ENCODE results near the gene DAP.
"Not testable (repeated sequence)": the region's sequence is repeated elsewhere in the genome, so short reads cannot be mapped to it uniquely, and the experiment has no call there.

DAP gene

GRCh38 chr5:10733426-10733825 is 27.6 kb downstream of the DAP start:
- DNase-seq = no peak

DNA sequence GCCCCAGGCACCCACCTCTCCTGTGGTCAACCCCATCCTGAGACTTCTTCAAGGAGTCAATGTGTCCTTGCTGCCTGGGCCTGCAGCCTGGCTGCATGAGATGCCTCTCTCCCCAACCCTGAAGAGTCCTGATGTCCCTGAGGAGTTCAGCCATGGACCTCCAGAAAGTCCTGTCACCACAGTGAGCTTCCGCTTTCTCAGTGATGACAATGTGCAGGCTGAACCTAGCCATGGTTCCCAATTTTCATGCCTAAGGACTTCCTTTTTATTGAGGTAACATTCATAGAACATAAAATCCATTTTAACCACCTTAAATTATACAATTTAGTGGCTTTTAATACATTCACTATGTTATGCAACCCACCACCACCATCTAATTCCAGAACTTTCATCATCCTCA is 29.1 kb downstream of the DAP start:
- no peak for DNase-seq

- DNase-seq = no peak
Measured at GRCh38 chr5:10730043-10730351, 31.0 kb downstream of the DAP start.

DNA sequence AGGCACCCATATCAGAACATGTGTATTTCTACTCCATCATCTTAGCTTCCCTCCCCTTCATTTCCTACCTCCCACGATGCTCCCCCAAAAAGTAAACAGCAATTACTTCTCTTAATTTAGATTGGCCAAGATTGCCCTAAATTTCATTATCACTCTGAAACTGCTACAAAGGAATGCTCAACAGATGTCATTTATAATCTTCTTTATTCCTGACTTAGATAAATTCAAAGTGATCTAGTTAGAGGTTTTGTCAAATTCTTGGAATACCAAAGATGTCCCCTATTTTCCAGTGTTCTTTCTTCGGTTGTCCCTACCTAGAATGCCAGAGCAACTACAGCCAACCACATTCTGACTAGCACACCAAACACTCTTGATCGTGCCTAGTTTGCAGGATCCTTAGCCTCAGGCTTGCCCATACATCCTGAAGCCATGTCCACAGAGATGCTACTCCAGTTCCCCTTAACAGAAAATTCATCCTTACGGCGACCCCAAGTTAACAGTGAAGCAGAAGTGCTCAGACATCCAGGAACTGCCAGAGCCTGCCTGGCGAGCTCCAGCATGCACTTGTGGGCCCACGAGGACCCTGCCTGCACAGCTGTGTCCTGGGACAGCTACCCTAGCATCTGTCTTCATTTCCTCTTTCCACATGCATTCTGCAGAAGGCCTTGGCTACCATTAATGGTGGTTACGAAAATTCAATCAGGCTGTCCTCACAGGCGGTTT is 31.6 kb downstream of the DAP start:
- no peak for DNase-seq

GRCh38 chr5:10728679-10729078 is 32.4 kb downstream of the DAP start:
- DNase-seq = no peak

DNA sequence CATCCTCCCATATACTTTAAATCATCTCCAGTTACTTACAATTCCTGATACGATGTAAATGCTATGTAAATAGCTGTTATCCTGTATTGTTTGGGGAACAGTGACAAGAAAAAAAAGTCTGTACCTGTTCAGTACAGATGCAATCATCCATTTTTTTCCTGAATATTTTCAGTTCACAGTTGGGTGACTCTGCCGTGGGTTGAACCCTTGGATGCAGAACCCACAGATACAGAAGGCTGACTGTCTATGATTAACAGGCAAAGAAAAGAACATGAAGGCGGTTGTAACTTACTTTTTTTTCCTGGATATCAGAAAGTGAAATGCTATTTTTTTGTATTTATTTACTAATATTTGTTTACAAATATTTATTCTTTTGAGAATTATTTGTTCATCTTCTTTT is 33.2 kb downstream of the DAP start:
- no peak for DNase-seq

- DNase-seq = no peak
Measured at GRCh38 chr5:10726913-10727517, 34.0 kb downstream of the DAP start.

- no peak for DNase-seq
Measured at GRCh38 chr5:10726179-10726912, 34.7 kb downstream of the DAP start.

- no peak for DNase-seq
Measured at GRCh38 chr5:10725636-10726035, 35.4 kb downstream of the DAP start.

DNA sequence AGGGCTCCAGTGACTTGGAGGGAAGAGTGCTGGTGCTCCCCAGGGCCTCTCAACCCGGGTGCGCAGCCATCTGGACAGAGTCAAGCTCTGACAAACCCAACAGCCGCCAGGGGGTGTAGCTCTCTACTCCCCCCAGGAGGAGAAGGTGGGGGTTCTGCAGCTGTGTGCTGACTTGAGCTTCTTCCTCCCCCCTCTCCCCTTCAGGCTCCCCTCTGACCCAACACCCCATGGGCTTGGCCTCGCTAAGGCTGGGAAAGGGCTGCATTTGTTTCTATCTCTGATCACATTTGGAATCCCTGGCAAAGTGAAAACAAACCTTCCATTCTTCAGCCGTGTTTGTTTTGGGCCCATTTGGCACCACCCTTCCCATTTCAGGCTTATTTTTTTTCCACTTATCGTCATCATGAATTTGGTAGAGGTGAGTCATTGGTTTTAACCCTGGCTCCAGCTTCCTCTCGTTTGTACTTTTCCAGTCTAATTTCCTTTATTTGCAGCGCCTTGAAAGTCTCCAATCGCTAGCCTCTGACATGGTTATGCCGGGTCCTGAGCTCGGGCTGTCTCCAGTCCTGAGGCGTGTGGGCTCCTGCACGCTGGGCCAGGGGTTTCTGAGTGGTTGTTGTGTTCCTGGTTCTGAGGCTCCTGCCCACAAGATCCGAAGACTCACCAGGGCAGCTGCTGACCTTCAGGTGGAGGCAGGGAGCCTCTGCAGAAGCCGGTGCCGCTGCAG is 36.1 kb downstream of the DAP start:
- DNase-seq = no peak

DNA sequence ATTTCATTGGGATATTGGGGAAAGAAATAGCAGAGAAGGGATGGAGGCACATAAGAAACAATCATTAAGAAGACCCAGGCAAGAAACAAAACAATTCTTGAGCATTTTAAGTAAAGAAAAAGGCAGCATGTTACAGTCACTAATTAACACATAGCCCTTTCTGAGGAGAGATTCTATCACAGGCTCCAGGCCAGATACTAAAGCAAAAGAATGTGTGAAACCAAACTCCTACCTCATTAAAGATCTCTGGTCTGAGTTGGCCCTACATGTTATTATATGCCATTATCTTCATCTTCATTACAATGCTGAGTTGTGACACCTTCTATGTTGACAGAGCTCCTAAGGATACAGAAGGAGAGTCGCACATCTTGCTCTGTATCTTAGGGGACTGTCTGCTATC is 37.5 kb downstream of the DAP start:
- no peak for DNase-seq

DNA sequence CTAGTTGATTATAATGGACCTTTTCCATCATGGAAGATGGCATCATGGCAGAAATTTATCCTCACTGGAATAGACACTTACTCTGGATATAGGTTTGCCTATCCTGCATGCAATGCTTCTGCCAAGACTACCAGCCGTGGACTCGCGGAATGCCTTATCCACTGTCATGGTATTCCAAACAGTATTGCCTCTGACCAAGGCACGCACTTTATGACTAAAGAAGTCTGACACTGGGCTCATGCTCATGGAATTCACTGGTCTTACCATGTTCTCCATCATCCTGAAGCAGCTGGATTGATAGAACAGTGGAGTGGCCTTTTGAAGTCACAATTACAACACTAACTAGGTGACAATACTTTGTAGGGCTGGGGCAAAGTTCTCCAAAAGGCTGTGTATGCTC is 40.3 kb downstream of the DAP start:
- not testable (repeated sequence) for DNase-seq

DNA sequence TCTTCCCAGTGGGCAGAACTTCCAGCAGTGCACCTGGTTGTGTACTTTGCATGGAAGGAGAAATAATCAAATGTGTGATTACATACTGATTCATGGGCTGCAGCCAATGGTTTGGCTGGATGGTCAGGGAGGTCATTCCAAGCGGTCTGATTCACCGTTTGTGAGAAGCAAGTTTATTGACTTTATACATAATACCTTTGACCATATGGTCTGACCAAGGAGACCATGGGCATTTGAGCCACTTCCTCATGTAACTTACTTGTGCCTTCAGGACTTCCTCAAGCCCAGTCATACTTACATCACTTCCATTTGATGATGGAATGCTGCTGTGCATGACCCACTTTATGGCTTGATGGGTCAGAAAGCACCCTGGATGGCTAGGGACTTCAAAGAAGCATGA is 41.1 kb downstream of the DAP start:
- no peak for DNase-seq

GRCh38 chr5:10718617-10719016 is 42.4 kb downstream of the DAP start:
- DNase-seq = not testable (repeated sequence)

DNA sequence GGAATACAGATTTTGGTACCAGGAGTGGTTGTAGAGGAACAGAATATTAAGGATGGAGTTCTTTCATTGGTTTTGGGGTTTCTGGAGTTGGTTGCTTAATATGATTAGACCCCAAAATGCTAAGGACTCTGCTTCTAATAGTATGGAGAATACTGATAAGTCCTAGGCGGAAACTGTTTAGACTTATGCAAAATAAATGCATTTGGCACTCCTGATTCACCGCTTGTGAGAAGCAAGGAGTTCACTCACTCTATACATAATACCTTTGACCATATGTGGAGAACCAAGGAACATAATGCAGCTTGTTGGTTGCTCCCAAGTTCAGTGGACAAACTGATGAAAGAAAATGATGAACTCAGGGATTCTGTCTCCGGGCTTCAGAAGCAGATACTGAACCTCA is 44.2 kb downstream of the DAP start:
- DNase-seq = not testable (repeated sequence)

- no peak for DNase-seq
Measured at GRCh38 chr5:10715605-10716290, 45.3 kb downstream of the DAP start.

- no peak for DNase-seq
Measured at GRCh38 chr5:10712574-10713366, 48.3 kb downstream of the DAP start.

- no peak for DNase-seq
Measured at GRCh38 chr5:10711562-10711961, 49.5 kb downstream of the DAP start.

DNA sequence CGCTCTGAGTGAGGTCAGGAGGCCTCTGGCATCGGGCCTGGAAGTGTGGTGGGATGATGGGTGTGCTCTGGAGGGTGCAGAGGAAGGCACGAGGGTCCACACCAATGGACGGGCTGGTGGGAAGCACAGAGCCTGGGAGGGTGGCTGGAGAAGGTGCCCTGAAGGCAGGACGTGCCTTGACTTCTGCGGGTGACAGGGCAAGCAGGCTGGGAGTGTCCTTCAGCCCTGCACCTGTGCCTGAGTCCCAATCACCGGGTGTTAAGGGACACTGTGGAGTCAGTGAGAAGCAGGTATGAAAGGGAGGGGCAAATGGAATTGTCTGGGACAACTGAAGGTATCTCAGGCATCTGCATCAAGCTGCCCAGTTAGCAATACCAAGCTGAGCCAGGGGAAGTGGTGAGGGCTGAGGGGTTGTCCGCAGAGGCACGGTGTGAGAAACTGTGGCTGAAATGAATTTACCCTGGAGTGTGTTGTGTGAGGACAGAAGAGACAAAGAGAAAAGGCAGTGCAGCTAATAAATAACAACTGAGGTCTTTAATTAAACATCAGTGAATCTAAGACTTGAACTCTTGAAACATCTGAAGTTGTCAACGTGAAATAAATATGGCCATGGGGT is 50.4 kb downstream of the DAP start:
- DNase-seq = no peak

GRCh38 chr5:10709933-10710332 is 51.1 kb downstream of the DAP start:
- no peak for DNase-seq

- DNase-seq = no peak
Measured at GRCh38 chr5:10709409-10709808, 51.6 kb downstream of the DAP start.

All from NCI-H187 treated with DMSO at 0.1 percent for 48 hours (cell line).